ENCODE results near the gene LCORL. TPM values are rescaled to one million over a fixed set of nuclear protein-coding genes. Genes with fewer than 3 reads are reported as not detected.
"Not testable (repeated sequence)": the region's sequence is repeated elsewhere in the genome, so short reads cannot be mapped to it uniquely, and the experiment has no call there.

Gene LCORL
- total and polyA plus RNA-seq, 5 donors, result 1.6 to 8.1 (median 7.3) TPM

- Histone ChIP-seq H3K27me3 (ENCODE audit: control insufficient read depth, insufficient read depth) (no peaks in the 10 kb centered on the region), H3K4me1 (ENCODE audit: control insufficient read depth, insufficient read depth, low read length) (no peaks in the 10 kb centered on the region), H3K27ac (ENCODE audit: low read length) (no peak overlapping the region), H3K9me3 (ENCODE audit: control insufficient read depth, low read length) (no peaks in the 10 kb centered on the region), H3K4me3 (ENCODE audit: low read length) (no peak overlapping the region)
- DNase-seq, result no peak
- ATAC-seq, result no peak
- intact Hi-C loops (cut with DNase I), result no loop called here
- WGBS, result 97% methylated on average over 5 of the region's 5 CpGs
These were observed 161.7 kb downstream of the LCORL start for GRCh38 chr4:17859793-17860406.

DNA sequence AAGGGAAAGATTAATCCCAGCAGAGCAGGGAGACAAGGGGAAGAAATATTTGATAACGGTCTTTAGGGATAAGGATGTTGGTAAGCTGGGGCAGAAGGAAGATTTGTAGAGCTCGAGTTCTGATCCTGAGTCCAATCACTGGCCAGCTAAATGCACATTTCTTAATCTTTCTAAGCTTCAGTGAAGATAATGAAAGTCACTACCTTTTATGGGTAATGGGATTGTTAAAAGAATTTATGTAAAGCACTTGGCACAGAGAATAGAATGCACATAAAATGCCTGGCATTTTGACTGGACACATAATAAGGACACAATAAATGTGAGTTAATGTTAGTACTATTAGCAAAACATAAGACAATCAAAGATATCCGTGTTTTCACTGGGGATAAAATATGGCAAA lies 167.5 kb downstream of the LCORL start:
- WGBS, result 83% methylated on average over 3 of the region's 3 CpGs
- Histone ChIP-seq H3K4me1 (ENCODE audit: control insufficient read depth, insufficient read depth, low read length) (no peaks in the 10 kb centered on the region), H3K27ac (ENCODE audit: low read length) (no peak overlapping the region), H3K9me3 (ENCODE audit: control insufficient read depth, low read length) (no peaks in the 10 kb centered on the region), H3K27me3 (ENCODE audit: control insufficient read depth, insufficient read depth) (no peaks in the 10 kb centered on the region), H3K4me3 (ENCODE audit: low read length) (no peak overlapping the region)
- DNase-seq (no peak), ATAC-seq (no peak)
- intact Hi-C loops (cut with DNase I), result no loop called here

- DNase-seq (no peak), ATAC-seq (no peak)
These were observed 169.6 kb downstream of the LCORL start for GRCh38 chr4:17851959-17852358.

GRCh38 chr4:17850295-17850694 lies 171.3 kb downstream of the LCORL start:
- WGBS, result 100% methylated on average over 1 of the region's 1 CpG
- DNase-seq; H3K27ac ChIP-seq (ENCODE audit: low read length); intact Hi-C loops (cut with DNase I); ATAC-seq; H3K4me1 ChIP-seq (ENCODE audit: control insufficient read depth, insufficient read depth, low read length); H3K27me3 ChIP-seq (ENCODE audit: control insufficient read depth, insufficient read depth); H3K4me3 ChIP-seq (ENCODE audit: low read length); H3K9me3 ChIP-seq (ENCODE audit: control insufficient read depth, low read length): not testable (repeated sequence)

More at GRCh38 chr4:17851959-17852358, 169.6 kb downstream of the LCORL start:
- no peak overlapping the region for H3K27ac ChIP-seq (ENCODE audit: low read length)
- no peaks in the 10 kb centered on the region for H3K9me3 ChIP-seq (ENCODE audit: control insufficient read depth, low read length)
- no peaks in the 10 kb centered on the region for H3K4me1 ChIP-seq (ENCODE audit: control insufficient read depth, insufficient read depth, low read length)
- intact Hi-C loops (cut with DNase I), result no loop called here
- no peak overlapping the region for H3K4me3 ChIP-seq (ENCODE audit: low read length)
- H3K27me3 ChIP-seq (ENCODE audit: control insufficient read depth, insufficient read depth), result no peaks in the 10 kb centered on the region

DNA sequence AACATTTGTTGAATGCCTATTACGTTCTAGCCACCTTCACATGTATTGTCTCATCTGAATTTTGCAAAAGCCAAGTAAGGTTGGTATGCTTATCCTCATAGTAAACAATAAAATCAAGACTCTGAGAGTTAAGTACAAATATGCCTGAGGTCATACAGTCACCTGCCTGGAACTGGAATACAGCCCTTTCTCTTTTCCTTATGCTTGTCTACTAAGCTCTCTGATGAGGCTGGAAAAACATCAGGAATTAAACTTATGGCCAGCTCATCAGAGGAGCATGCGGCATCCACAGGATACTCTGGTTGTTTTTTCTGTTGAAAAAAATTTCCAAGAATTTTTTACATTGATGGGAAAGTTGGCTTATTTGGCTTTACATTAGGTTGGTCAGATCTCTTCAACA lies 175.3 kb downstream of the LCORL start:
- H3K27me3 ChIP-seq (ENCODE audit: control insufficient read depth, insufficient read depth), result no peaks in the 10 kb centered on the region
- DNase-seq, result no peak
- H3K9me3 ChIP-seq (ENCODE audit: control insufficient read depth, low read length), result no peaks in the 10 kb centered on the region
- H3K4me3 ChIP-seq (ENCODE audit: low read length), result no peak overlapping the region
- no peak for ATAC-seq
- H3K4me1 ChIP-seq (ENCODE audit: control insufficient read depth, insufficient read depth, low read length), result no peaks in the 10 kb centered on the region
- no peak overlapping the region for H3K27ac ChIP-seq (ENCODE audit: low read length)
- WGBS, result 93% methylated on average over 2 of the region's 2 CpGs
- intact Hi-C loops (cut with DNase I), result no loop called here

GRCh38 chr4:17823871-17824669 lies 197.5 kb downstream of the LCORL start:
- Histone ChIP-seq H3K4me3 (ENCODE audit: low read length) (no peak overlapping the region), H3K4me1 (ENCODE audit: control insufficient read depth, insufficient read depth, low read length) (no peaks in the 10 kb centered on the region), H3K27ac (ENCODE audit: low read length) (no peak overlapping the region), H3K9me3 (ENCODE audit: control insufficient read depth, low read length) (no peaks in the 10 kb centered on the region), H3K27me3 (ENCODE audit: control insufficient read depth, insufficient read depth) (no peaks in the 10 kb centered on the region)
- 86% methylated on average over 1 of the region's 1 CpG for WGBS
- DNase-seq (no peak), ATAC-seq (no peak)
- intact Hi-C loops (cut with DNase I), result no loop called here

GRCh38 chr4:17817027-17817426 lies 204.5 kb downstream of the LCORL start:
- ATAC-seq, result peak; percentile 31 to 52
- WGBS, result 57% methylated on average over 5 of the region's 5 CpGs

GRCh38 chr4:17816142-17816541 lies 205.4 kb downstream of the LCORL start:
- Histone ChIP-seq H3K4me1 (ENCODE audit: control insufficient read depth, insufficient read depth, low read length) (no peaks in the 10 kb centered on the region), H3K27ac (ENCODE audit: low read length) (no peak overlapping the region), H3K9me3 (ENCODE audit: control insufficient read depth, low read length) (no peaks in the 10 kb centered on the region), H3K27me3 (ENCODE audit: control insufficient read depth, insufficient read depth) (no peaks in the 10 kb centered on the region), H3K4me3 (ENCODE audit: low read length) (no peak overlapping the region)
- 97% methylated on average over 12 of the region's 12 CpGs for WGBS
- DNase-seq, result no peak
- no peak for ATAC-seq
- intact Hi-C loops (cut with DNase I), result loop anchor here in 2 of 4 donors (5.0 to 10.0 kb wide), 4 partner anchors 199 to 776 kb away; partner anchors contain the start of gene LCORL (in 1 of the 2)

More at GRCh38 chr4:17817027-17817426, 204.5 kb downstream of the LCORL start:
- intact Hi-C loops (cut with DNase I), result loop anchor here in 2 of 4 donors (5.0 to 10.0 kb wide), 4 partner anchors 198 to 775 kb away; partner anchors contain the start of gene LCORL (in 1 of the 2)
- Histone ChIP-seq H3K4me3 (ENCODE audit: low read length) (no peak overlapping the region), H3K9me3 (ENCODE audit: control insufficient read depth, low read length) (no peaks in the 10 kb centered on the region), H3K27ac (ENCODE audit: low read length) (no peak overlapping the region), H3K4me1 (ENCODE audit: control insufficient read depth, insufficient read depth, low read length) (no peaks in the 10 kb centered on the region), H3K27me3 (ENCODE audit: control insufficient read depth, insufficient read depth) (no peaks in the 10 kb centered on the region)
- no peak for DNase-seq

GRCh38 chr4:17814140-17814539 lies 207.4 kb downstream of the LCORL start:
- WGBS, result 70% methylated on average over 3 of the region's 3 CpGs
- DNase-seq (no peak), ATAC-seq (no peak)
- H3K4me1 ChIP-seq (ENCODE audit: control insufficient read depth, insufficient read depth, low read length), result no peaks in the 10 kb centered on the region
- H3K4me3 ChIP-seq (ENCODE audit: low read length), result no peak overlapping the region
- intact Hi-C loops (cut with DNase I), result loop anchor here in 2 of 4 donors (10.0 kb wide), 3 partner anchors 201 to 551 kb away; partner anchors contain the start of gene LCORL (in 1 of the 2)
- no peak overlapping the region for H3K27ac ChIP-seq (ENCODE audit: low read length)
- H3K9me3 ChIP-seq (ENCODE audit: control insufficient read depth, low read length), result no peaks in the 10 kb centered on the region
- no peaks in the 10 kb centered on the region for H3K27me3 ChIP-seq (ENCODE audit: control insufficient read depth, insufficient read depth)

DNA sequence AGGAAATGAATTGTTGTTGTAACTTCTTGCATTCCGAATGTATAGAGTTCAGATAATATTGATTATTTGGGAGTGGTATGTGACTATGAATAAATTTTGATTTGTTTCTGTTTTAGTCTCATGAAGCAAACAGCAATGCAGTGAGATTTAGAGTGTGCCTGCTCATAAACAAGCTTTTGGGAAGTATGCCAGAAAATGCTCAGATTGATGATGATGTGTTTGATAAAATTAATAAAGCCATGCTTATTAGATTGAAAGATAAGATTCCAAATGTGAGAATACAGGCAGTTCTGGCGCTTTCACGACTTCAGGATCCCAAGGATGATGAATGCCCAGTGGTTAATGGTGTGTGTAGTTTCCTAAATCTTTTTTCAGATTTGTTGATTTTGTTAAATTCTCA lies 208.8 kb downstream of the LCORL start:
- WGBS, result 68% methylated on average over 3 of the region's 3 CpGs
- DNase-seq, result no peak
- no peak for ATAC-seq
- no peak overlapping the region for H3K4me3 ChIP-seq (ENCODE audit: low read length)
- H3K9me3 ChIP-seq (ENCODE audit: control insufficient read depth, low read length), result no peaks in the 10 kb centered on the region
- H3K27me3 ChIP-seq (ENCODE audit: control insufficient read depth, insufficient read depth), result no peaks in the 10 kb centered on the region
- no peak overlapping the region for H3K27ac ChIP-seq (ENCODE audit: low read length)
- intact Hi-C loops (cut with DNase I), result loop anchor here in 2 of 4 donors (10.0 kb wide), 3 partner anchors 202 to 552 kb away; partner anchors contain the start of gene LCORL (in 1 of the 2)
- no peaks in the 10 kb centered on the region for H3K4me1 ChIP-seq (ENCODE audit: control insufficient read depth, insufficient read depth, low read length)

DNA sequence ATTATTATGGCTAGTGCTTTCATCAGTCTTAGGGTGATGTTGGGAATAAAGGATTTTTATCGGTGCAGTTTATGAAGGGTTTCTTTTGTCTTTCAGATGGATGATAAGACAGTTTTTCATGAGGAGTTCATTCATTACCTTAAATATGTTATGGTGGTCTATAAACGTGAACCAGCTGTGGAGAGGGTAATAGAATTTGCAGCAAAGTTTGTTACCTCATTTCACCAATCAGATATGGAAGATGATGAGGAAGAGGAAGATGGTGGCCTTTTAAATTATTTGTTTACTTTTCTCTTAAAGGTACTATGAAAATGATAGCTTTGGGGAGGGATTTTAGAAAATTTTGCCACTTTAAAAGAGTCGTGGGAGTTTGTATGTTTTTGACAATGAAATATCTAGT lies 209.4 kb downstream of the LCORL start:
- peaks cover 2% of the 10 kb centered on the region for H3K4me1 ChIP-seq (ENCODE audit: control insufficient read depth, insufficient read depth, low read length)
- no peak for ATAC-seq
- 13% methylated on average over 3 of the region's 3 CpGs for WGBS
- no peak for DNase-seq
- no peak overlapping the region for H3K27ac ChIP-seq (ENCODE audit: low read length)
- H3K27me3 ChIP-seq (ENCODE audit: control insufficient read depth, insufficient read depth), result no peaks in the 10 kb centered on the region
- intact Hi-C loops (cut with DNase I), result loop anchor here in 2 of 4 donors (10.0 kb wide), 3 partner anchors 203 to 553 kb away; partner anchors contain the start of gene LCORL (in 1 of the 2)
- no peak overlapping the region for H3K4me3 ChIP-seq (ENCODE audit: low read length)
- no peaks in the 10 kb centered on the region for H3K9me3 ChIP-seq (ENCODE audit: control insufficient read depth, low read length)
